Measurements from ENCODE around the gene MMP7. TPM values are rescaled to one million over a fixed set of nuclear protein-coding genes. Genes with fewer than 3 reads are reported as not detected.

Gene MMP7
- total and polyA plus RNA-seq, 2 donors (not counting 3 experiments of a cell fraction or from before 2014, with no cell fraction given): 0.65 TPM; not detected in 1

DNA sequence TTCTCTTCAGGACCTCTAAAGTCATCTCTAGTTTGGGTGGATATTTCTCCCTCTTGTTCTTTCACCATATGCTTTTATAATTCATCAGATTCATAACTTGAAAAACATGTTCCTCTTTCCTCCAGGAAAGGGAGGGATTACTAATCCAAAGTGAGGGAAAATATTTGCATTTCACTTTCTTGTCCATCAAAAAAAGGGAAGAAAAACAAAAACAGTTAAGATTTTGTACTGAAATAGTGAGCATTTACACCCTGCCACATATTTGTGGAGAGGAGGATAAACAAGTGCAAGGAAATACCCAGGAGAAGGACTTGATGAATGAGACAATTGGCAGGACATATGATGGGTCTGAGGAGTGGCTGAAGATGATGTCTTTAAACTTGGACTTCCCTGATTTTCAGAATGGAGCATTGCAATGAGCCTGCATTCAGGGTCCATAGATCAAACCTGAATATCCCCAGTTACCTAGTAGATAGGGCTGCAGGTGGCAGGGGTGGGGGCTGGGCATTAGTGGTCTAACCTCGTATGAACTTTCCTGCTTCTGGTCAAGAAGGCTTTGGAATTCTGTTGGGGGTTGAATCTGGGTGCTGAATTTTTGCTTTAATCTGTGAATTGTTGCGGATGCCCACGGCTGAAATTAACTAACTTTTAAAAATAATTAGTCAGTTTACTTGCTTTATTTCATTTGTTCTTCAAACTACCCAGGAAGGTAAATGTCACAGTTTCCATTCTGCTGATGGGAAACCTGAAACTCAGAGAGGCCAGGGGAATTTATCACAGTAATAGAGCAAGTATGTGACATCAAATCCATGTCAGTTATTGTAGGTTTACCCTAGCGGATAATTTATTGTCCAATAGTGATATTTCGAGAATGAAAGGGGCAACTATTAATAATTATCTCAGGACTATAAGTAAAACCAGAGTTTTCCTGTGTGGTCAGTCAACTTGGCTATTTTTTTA is 41.1 kb downstream of the MMP7 start:
- Histone ChIP-seq H4K20me1 (replicated peaks; ENCODE audit: control insufficient read depth, extremely low read depth, insufficient read depth, low read length) (no peaks in the 10 kb centered on the region), H2AFZ (ENCODE audit: low read depth, low read length) (no peak overlapping the region), H3K9me1 (replicated peaks; ENCODE audit: control insufficient read depth, extremely low read depth, insufficient read depth, low read length) (no peaks in the 10 kb centered on the region), H3K4me1 (ENCODE audit: control insufficient read depth, extremely low read depth, insufficient read depth, low read length) (peaks cover 5% of the 10 kb centered on the region), H3K9ac (replicated peaks; ENCODE audit: extremely low read depth, insufficient read depth, low read length) (no peak overlapping the region), H3K79me2 (ENCODE audit: control insufficient read depth, insufficient read depth, low read length) (no peaks in the 10 kb centered on the region), H3K27me3 (ENCODE audit: control insufficient read depth in 2 of 2, insufficient read depth in 2 of 2, low read length in 2 of 2) (no peaks in the 10 kb centered on the region), H3K4me2 (ENCODE audit: insufficient read depth, low read length) (no peak overlapping the region), H3K36me3 (ENCODE audit: control insufficient read depth in 2 of 2, extremely low read depth in 1 of 2, insufficient read depth in 2 of 2, low read length in 2 of 2) (no peaks in the 10 kb centered on the region), H3K4me3 (replicated peaks in 1 of 3; ENCODE audit: insufficient read depth in 1 of 3, low read depth in 1 of 3, low read length in 3 of 3) (no peak overlapping the region), H3K9me3 (replicated peaks; ENCODE audit: control insufficient read depth, insufficient read depth, low read length) (no peaks in the 10 kb centered on the region), H3K27ac (ENCODE audit: insufficient read depth, low read depth, low read length) (no peak overlapping the region)
- POLR2A ChIA-PET: no interaction called here
- dilution Hi-C loops (cut with MboI; ENCODE audit: extremely low pct_ligation_motif_present, low sequenced_read_pairs) (no loop called here), intact Hi-C loops (cut with micrococcal nuclease) (no loop called here)
- no peak for DNase-seq (ENCODE audit: low read depth, low spot score)
- no peak for FAIRE-seq
- TF ChIP-seq FOS (IDR thresholded peaks at IDR 0.05; ENCODE audit: borderline replicate concordance, insufficient read depth, low read length) (no peak), JUN (IDR thresholded peaks at IDR 0.05; ENCODE audit: borderline replicate concordance, insufficient read depth, insufficient read length, low read depth) (no peak), EZH2 (IDR thresholded peaks at IDR 0.05; ENCODE audit: borderline replicate concordance, low read depth, low read length, severe bottlenecking) (no peak), POLR2A (IDR thresholded peaks at IDR 0.05; ENCODE audit: low read depth, low read length) (no peak), MYC (IDR thresholded peaks at IDR 0.05; ENCODE audit: low read depth, low read length) (no peak), MAX (IDR thresholded peaks at IDR 0.05; ENCODE audit: insufficient read depth, insufficient read length) (no peak), POLR2AphosphoS5 (IDR thresholded peaks at IDR 0.05; ENCODE audit: insufficient read depth, low read depth, low read length) (no peak), GATA2 (IDR thresholded peaks at IDR 0.05; ENCODE audit: insufficient read depth, insufficient read length, low read depth, low read length) (no peak)
- TF ChIP-seq, protein P1, sequence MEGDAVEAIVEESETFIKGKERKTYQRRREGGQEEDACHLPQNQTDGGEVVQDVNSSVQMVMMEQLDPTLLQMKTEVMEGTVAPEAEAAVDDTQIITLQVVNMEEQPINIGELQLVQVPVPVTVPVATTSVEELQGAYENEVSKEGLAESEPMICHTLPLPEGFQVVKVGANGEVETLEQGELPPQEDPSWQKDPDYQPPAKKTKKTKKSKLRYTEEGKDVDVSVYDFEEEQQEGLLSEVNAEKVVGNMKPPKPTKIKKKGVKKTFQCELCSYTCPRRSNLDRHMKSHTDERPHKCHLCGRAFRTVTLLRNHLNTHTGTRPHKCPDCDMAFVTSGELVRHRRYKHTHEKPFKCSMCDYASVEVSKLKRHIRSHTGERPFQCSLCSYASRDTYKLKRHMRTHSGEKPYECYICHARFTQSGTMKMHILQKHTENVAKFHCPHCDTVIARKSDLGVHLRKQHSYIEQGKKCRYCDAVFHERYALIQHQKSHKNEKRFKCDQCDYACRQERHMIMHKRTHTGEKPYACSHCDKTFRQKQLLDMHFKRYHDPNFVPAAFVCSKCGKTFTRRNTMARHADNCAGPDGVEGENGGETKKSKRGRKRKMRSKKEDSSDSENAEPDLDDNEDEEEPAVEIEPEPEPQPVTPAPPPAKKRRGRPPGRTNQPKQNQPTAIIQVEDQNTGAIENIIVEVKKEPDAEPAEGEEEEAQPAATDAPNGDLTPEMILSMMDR (IDR thresholded peaks at IDR 0.05; ENCODE audit: extremely low read depth in 1 of 2, insufficient read depth in 1 of 2, low read depth in 1 of 2, low read length in 2 of 2): no peak
- BruUV-seq (replicated peaks): no TSS peak
- CTCF ChIA-PET: no interaction called here
